ENCODE data around the gene CAP1. TPM values are rescaled to one million over a fixed set of nuclear protein-coding genes. Genes with fewer than 3 reads are reported as not detected.
A peak's percentile ranks its signal among the peaks of the same experiment; 100 is the strongest.

Gene CAP1
- total and polyA plus RNA-seq, 9 of the 15 experiments (the other 6 are each of a cell fraction or from before 2014, with no cell fraction given) = 230 to 658 (median 281) TPM

GRCh38 chr1:40057310-40058030, 16.9 kb downstream of the CAP1 start (continued):
- TF ChIP-seq MLLT1 (IDR thresholded peaks at IDR 0.05) (peak in 1 of 2 experiments; percentile 48; a peak in 1 of 4 replicates), ZNF778 (CRISPR knock-in tag; IDR thresholded peaks at IDR 0.05) (no peak), RNF219 (CRISPR knock-in tag; IDR thresholded peaks at IDR 0.05) (no peak), FIP1L1 (IDR thresholded peaks at IDR 0.05; ENCODE audit: low read depth, low read length, poor library complexity, severe bottlenecking) (no peak), ARHGAP35 (IDR thresholded peaks at IDR 0.05; ENCODE audit: partially characterized antibody) (no peak), KDM1A (IDR thresholded peaks at IDR 0.05) (peak; percentile 92 to 93), ZNF146 (CRISPR knock-in tag; IDR thresholded peaks at IDR 0.05; ENCODE audit: unreplicated experiment) (no peak), ZC3H4 (CRISPR knock-in tag; IDR thresholded peaks at IDR 0.05; ENCODE audit: borderline replicate concordance) (no peak), TSHZ1 (CRISPR knock-in tag; IDR thresholded peaks at IDR 0.05) (no peak), E2F1 (CRISPR knock-in tag; IDR thresholded peaks at IDR 0.05) (no peak), ZNF512 (tag; IDR thresholded peaks at IDR 0.05) (no peak), PHB (CRISPR knock-in tag; IDR thresholded peaks at IDR 0.05) (no peak), NFIX (CRISPR knock-in tag; IDR thresholded peaks at IDR 0.05; ENCODE audit: low read depth) (no peak), POLR2G (IDR thresholded peaks at IDR 0.05; ENCODE audit: low read depth, low read length) (no peak), ZNF57 (CRISPR knock-in tag; IDR thresholded peaks at IDR 0.05) (no peak), SRSF9 (IDR thresholded peaks at IDR 0.05; ENCODE audit: borderline replicate concordance, low read depth, low read length) (no peak), SMC3 (conservative IDR thresholded peaks at IDR 0.05; ENCODE audit: insufficient read depth, low read depth, low read length) (no peak), BHLHE40 (IDR thresholded peaks at IDR 0.05; ENCODE audit: low read length) (peak; percentile 62)
